ENCODE data around the gene CUBN.
"Not testable (repeated sequence)": the region's sequence is repeated elsewhere in the genome, so short reads cannot be mapped to it uniquely, and the experiment has no call there.

The CUBN gene

GRCh38 chr10:17141504-17142229 lies 12.1 kb upstream of the CUBN start:
- in situ Hi-C loops (cut with MboI; ENCODE audit: low sequenced_read_pairs) = no loop called here

GRCh38 chr10:17140386-17140761 lies 10.8 kb upstream of the CUBN start:
- in situ Hi-C loops (cut with MboI; ENCODE audit: low sequenced_read_pairs) = no loop called here

GRCh38 chr10:17138460-17139042 lies 8.9 kb upstream of the CUBN start:
- in situ Hi-C loops (cut with MboI; ENCODE audit: low sequenced_read_pairs) = no loop called here

GRCh38 chr10:17134737-17135260 lies 5.2 kb upstream of the CUBN start:
- in situ Hi-C loops (cut with MboI; ENCODE audit: low sequenced_read_pairs) = no loop called here

GRCh38 chr10:17134282-17134681 lies 4.7 kb upstream of the CUBN start:
- in situ Hi-C loops (cut with MboI; ENCODE audit: low sequenced_read_pairs) = no loop called here

- in situ Hi-C loops (cut with MboI; ENCODE audit: low sequenced_read_pairs) = no loop called here
Observed at GRCh38 chr10:17128261-17128660, 1.4 kb downstream of the CUBN start.

- in situ Hi-C loops (cut with MboI; ENCODE audit: low sequenced_read_pairs) = no loop called here
Observed at GRCh38 chr10:17126327-17126726, 3.3 kb downstream of the CUBN start.

GRCh38 chr10:17125206-17125893 lies 4.3 kb downstream of the CUBN start:
- in situ Hi-C loops (cut with MboI; ENCODE audit: low sequenced_read_pairs) = no loop called here

- in situ Hi-C loops (cut with MboI; ENCODE audit: low sequenced_read_pairs) = no loop called here
Observed at GRCh38 chr10:17123961-17124360, 5.7 kb downstream of the CUBN start.

GRCh38 chr10:17122726-17123661 lies 6.6 kb downstream of the CUBN start:
- in situ Hi-C loops (cut with MboI; ENCODE audit: low sequenced_read_pairs) = no loop called here

GRCh38 chr10:17122052-17122451 lies 7.6 kb downstream of the CUBN start:
- in situ Hi-C loops (cut with MboI; ENCODE audit: low sequenced_read_pairs) = no loop called here

- in situ Hi-C loops (cut with MboI; ENCODE audit: low sequenced_read_pairs) = no loop called here
Observed at GRCh38 chr10:17120694-17121093, 8.9 kb downstream of the CUBN start.

- in situ Hi-C loops (cut with MboI; ENCODE audit: low sequenced_read_pairs) = no loop called here
Observed at GRCh38 chr10:17119845-17120244, 9.8 kb downstream of the CUBN start.

- in situ Hi-C loops (cut with MboI; ENCODE audit: low sequenced_read_pairs) = no loop called here
Observed at GRCh38 chr10:17116193-17116592, 13.4 kb downstream of the CUBN start.

- in situ Hi-C loops (cut with MboI; ENCODE audit: low sequenced_read_pairs) = no loop called here
Observed at GRCh38 chr10:17115683-17116082, 13.9 kb downstream of the CUBN start.

GRCh38 chr10:17114878-17115444 lies 14.7 kb downstream of the CUBN start:
- in situ Hi-C loops (cut with MboI; ENCODE audit: low sequenced_read_pairs) = not testable (repeated sequence)

GRCh38 chr10:17113889-17114540 lies 15.6 kb downstream of the CUBN start:
- in situ Hi-C loops (cut with MboI; ENCODE audit: low sequenced_read_pairs) = no loop called here

- in situ Hi-C loops (cut with MboI; ENCODE audit: low sequenced_read_pairs) = no loop called here
Observed at GRCh38 chr10:17113346-17113745, 16.3 kb downstream of the CUBN start.

- in situ Hi-C loops (cut with MboI; ENCODE audit: low sequenced_read_pairs) = no loop called here
Observed at GRCh38 chr10:17112566-17112965, 17.0 kb downstream of the CUBN start.
